ENCODE data around the gene PPM1G.

DNA sequence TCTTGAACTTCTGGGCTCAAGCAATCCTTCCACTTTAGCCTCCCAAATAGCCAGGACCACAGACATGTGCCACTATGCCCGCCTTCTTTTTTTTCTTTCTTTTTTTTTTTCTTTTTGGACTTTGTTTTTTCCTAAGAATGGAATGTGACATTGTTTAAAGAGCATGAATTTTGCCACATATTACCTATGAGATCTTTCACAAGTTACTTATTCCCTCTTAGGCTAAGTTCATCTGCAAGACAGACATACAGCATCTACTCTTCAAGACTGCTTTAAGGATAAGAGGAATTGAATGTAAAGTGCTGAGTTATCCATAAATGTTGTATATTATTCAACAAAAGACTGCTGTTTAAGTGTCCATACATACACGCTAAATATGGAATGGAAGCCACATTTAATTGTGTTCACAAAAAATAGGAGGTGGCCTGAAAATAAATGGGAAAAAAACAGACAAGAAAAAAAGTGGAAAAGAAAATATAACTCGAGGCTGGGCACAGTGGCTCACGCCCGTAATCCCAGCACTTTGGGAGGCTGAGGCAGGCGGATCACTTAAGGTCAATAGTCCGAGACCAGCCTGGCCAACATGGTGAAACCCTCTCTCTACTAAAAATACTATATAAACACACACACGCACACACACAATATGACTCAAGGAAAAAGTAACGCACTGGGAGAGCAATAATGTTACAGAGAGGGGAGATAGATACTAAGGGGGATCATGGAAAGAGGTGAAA is 3.2 kb upstream of the PPM1G start:
- TF ChIP-seq CTCF (conservative IDR thresholded peaks at IDR 0.05; ENCODE audit: low read depth, low read length) (no peak), EZH2 (IDR thresholded peaks at IDR 0.05; ENCODE audit: borderline replicate concordance, low read depth, low read length, poor library complexity, severe bottlenecking) (no peak)

Data from A673 (cell line).